GM10266 (cell line): ENCODE measurements around the gene MRLN.

ENCODE experiments used
- DNase-seq: peaks from one replicate; pipeline ENCODE4 v3.0.0; 2012; ENCODE audit errors: extremely low spot score
- CTCF ChIP-seq: IDR thresholded peaks from 2 replicates; pipeline ENCODE4 v1.5.1; 2012; ENCODE audit warnings: mild to moderate bottlenecking, low read depth; ENCODE audit not compliant: control insufficient read depth, insufficient read depth; ENCODE audit errors: missing control alignments

Gene MRLN

GRCh38 chr10:59781511-59781910, 28.3 kb upstream of the MRLN start:
- no peak for TF ChIP-seq CTCF
- no peak for DNase-seq

GRCh38 chr10:59779756-59780533, 26.7 kb upstream of the MRLN start:
- TF ChIP-seq CTCF: no peak
- DNase-seq: no peak

GRCh38 chr10:59774451-59774850, 21.2 kb upstream of the MRLN start:
- DNase-seq: no peak
- no peak for TF ChIP-seq CTCF

- no peak for TF ChIP-seq CTCF
- no peak for DNase-seq
These were observed 19.8 kb upstream of the MRLN start for GRCh38 chr10:59773088-59773487.

GRCh38 chr10:59771162-59771807, 18.0 kb upstream of the MRLN start:
- DNase-seq: no peak
- TF ChIP-seq CTCF: no peak

- TF ChIP-seq CTCF: no peak
- DNase-seq: no peak
These were observed 17.4 kb upstream of the MRLN start for GRCh38 chr10:59770689-59771088.

- no peak for DNase-seq
- TF ChIP-seq CTCF: no peak
These were observed 9.2 kb upstream of the MRLN start for GRCh38 chr10:59762505-59762904.
